ENCODE measurements around the gene MRM1. TPM values are rescaled to one million over a fixed set of nuclear protein-coding genes. Genes with fewer than 3 reads are reported as not detected.

Gene MRM1
- total and polyA plus RNA-seq, 4 donors: 3.5 to 9.9 (median 7.8) TPM

DNA sequence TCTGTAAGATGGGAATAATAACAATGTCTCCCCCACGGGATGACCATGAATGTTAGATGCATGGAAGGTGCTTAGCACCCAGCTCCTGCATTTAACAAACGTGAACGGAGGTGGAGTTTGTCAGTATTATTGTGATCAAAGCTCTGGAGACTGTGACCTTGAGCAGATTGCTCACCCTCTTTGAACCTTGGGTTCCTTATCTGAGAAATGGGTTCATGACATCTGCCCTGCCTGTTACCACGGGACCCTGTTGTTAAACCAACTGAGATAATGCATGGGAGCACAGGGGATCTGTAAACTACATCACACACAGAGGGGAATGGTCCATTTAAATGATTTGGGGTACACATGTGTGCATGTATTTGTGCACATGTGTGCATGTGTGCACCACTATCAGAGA is 29.6 kb downstream of the MRM1 start:
- 70 to 81% methylated on average over 4 of the region's 4 CpGs for WGBS, 2 donors
- H3K9me3 ChIP-seq (ENCODE audit: control insufficient read depth in 4 of 4, insufficient read depth in 3 of 4, low read length in 3 of 4): no peaks in the 10 kb centered on the region
- ATAC-seq (ENCODE audit: insufficient read depth, low FRiP score) (no peak), DNase-seq (no peak)
- H3K9ac ChIP-seq (ENCODE audit: insufficient read depth in 1 of 2, low read length in 2 of 2): no peak overlapping the region
- H3K4me3 ChIP-seq: no peak overlapping the region
- H3K4me1 ChIP-seq (ENCODE audit: control insufficient read depth in 5 of 5, insufficient read depth in 5 of 5, low read length in 5 of 5): peaks cover 0 to 11% (median 0%) of the 10 kb centered on the region in 5 donors
- no peaks in the 10 kb centered on the region for H3K36me3 ChIP-seq (ENCODE audit: control insufficient read depth in 4 of 4, insufficient read depth in 4 of 4, low read length in 4 of 4)
- TF ChIP-seq, protein P1, sequence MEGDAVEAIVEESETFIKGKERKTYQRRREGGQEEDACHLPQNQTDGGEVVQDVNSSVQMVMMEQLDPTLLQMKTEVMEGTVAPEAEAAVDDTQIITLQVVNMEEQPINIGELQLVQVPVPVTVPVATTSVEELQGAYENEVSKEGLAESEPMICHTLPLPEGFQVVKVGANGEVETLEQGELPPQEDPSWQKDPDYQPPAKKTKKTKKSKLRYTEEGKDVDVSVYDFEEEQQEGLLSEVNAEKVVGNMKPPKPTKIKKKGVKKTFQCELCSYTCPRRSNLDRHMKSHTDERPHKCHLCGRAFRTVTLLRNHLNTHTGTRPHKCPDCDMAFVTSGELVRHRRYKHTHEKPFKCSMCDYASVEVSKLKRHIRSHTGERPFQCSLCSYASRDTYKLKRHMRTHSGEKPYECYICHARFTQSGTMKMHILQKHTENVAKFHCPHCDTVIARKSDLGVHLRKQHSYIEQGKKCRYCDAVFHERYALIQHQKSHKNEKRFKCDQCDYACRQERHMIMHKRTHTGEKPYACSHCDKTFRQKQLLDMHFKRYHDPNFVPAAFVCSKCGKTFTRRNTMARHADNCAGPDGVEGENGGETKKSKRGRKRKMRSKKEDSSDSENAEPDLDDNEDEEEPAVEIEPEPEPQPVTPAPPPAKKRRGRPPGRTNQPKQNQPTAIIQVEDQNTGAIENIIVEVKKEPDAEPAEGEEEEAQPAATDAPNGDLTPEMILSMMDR (IDR thresholded peaks at IDR 0.05; ENCODE audit: control extremely low read depth, extremely low read depth): no peak
- H3K27me3 ChIP-seq (ENCODE audit: control insufficient read depth in 3 of 3, insufficient read depth in 3 of 3, low read length in 2 of 3): peaks cover 0 to 29% (median 11%) of the 10 kb centered on the region in 3 donors
- H3K27ac ChIP-seq (ENCODE audit: low read depth in 1 of 2, low read length in 1 of 2): no peak overlapping the region

DNA sequence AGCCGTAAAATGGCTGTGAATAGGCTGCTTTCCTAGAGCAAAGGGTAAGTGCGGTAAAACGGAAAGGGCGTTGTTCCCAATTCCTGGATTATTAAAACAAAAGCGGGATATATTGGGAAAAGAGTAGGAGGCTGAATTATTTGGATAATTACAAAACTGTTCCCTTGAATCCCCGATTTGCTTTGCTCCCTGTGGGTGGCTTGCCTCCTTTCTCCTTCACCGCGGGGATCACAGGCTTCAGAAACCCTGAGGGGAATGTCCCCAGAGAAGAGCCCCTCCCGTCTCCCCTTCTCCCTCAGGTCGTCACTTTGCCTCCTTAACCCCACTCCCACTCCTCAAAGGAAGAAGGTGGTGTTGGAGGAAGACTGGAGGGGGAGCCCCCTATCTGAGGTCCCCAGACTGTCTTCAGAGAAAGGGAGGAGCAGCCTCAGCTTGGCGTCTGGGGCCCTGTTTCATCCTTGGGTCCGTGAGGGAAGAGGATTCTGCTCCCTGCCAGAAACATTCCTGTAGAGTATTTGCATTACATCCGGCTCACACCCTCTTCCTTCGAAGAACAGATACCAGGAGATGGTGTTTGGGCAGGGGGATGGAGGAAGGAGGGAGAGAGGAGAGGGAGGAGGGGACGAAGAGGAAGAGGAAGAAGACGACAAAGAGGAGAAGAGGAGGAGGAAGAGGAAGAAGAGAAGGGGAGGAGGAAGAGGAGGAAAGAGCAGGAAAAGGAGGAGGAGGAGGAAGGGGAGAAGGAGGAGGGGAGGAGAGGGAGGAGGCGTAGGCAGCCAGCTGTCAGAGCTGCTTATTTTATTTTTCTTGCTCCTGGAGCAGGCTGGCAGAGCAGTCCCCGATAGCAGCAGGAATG is 31.8 kb downstream of the MRM1 start:
- no peak overlapping the region for H3K9ac ChIP-seq (ENCODE audit: insufficient read depth in 1 of 2, low read length in 2 of 2)
- ATAC-seq (ENCODE audit: insufficient read depth, low FRiP score) (no peak), DNase-seq (peak in 2 of 3 donors; percentile 6 to 19)
- no peaks in the 10 kb centered on the region for H3K9me3 ChIP-seq (ENCODE audit: control insufficient read depth in 4 of 4, insufficient read depth in 3 of 4, low read length in 3 of 4)
- H3K36me3 ChIP-seq (ENCODE audit: control insufficient read depth in 4 of 4, insufficient read depth in 4 of 4, low read length in 4 of 4): no peaks in the 10 kb centered on the region
- 33 to 43% methylated on average over 18 of the region's 18 CpGs for WGBS, 2 donors
- H3K4me1 ChIP-seq (ENCODE audit: control insufficient read depth in 5 of 5, insufficient read depth in 5 of 5, low read length in 5 of 5): peaks cover 0 to 11% (median 0%) of the 10 kb centered on the region in 5 donors
- H3K27me3 ChIP-seq (ENCODE audit: control insufficient read depth in 3 of 3, insufficient read depth in 3 of 3, low read length in 2 of 3): peaks cover 0 to 45% (median 16%) of the 10 kb centered on the region in 3 donors
- TF ChIP-seq, protein P1 (IDR thresholded peaks at IDR 0.05; ENCODE audit: control extremely low read depth, extremely low read depth): no peak
- no peak overlapping the region for H3K27ac ChIP-seq (ENCODE audit: low read depth in 1 of 2, low read length in 1 of 2)
- no peak overlapping the region for H3K4me3 ChIP-seq

DNA sequence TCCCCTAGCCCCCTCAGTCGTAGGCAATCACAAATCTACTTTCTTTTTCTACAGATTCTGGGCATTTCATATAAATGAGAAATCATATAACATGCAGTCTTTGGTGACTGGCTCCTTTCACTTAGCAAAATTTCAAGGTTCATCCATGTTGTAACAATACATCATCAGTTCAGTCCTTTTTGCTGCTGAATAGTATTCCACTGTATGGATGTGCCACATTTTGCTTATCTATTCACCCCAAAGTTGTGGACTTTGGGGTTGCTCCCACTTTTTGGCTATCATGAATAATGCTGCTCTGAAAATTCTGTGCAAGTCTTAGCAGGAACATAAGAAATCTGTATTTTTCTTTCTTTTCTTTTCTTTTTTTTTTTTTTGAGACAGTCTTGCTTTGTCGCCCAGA is 39.0 kb downstream of the MRM1 start:
- 86 to 87% methylated on average over 2 of the region's 2 CpGs for WGBS, 2 donors
- DNase-seq: no peak
- no peak for ATAC-seq (ENCODE audit: insufficient read depth, low FRiP score)
- Histone ChIP-seq H3K9ac (ENCODE audit: insufficient read depth in 1 of 2, low read length in 2 of 2) (no peak overlapping the region), H3K27me3 (ENCODE audit: control insufficient read depth in 3 of 3, insufficient read depth in 3 of 3, low read length in 2 of 3) (peaks cover 9 to 81% (median 64%) of the 10 kb centered on the region in 3 donors), H3K4me1 (ENCODE audit: control insufficient read depth in 5 of 5, insufficient read depth in 5 of 5, low read length in 5 of 5) (peaks cover 0 to 8% (median 0%) of the 10 kb centered on the region in 5 donors), H3K36me3 (ENCODE audit: control insufficient read depth in 4 of 4, insufficient read depth in 4 of 4, low read length in 4 of 4) (no peaks in the 10 kb centered on the region), H3K9me3 (ENCODE audit: control insufficient read depth in 4 of 4, insufficient read depth in 3 of 4, low read length in 3 of 4) (no peaks in the 10 kb centered on the region), H3K27ac (ENCODE audit: low read depth in 1 of 2, low read length in 1 of 2) (no peak overlapping the region), H3K4me3 (no peak overlapping the region)
- TF ChIP-seq, protein P1 (IDR thresholded peaks at IDR 0.05; ENCODE audit: control extremely low read depth, extremely low read depth): no peak
